22Rv1 (cell line): ENCODE results near the gene GABRG3.

Experiments
- H3K27ac ChIP-seq: fragments of 450-650 bp; 2 replicates; pipeline ENCODE4 v1.5.1; 2017
- CTCF ChIP-seq: fragments of 450-650 bp; IDR thresholded peaks from 2 replicates; pipeline ENCODE4 v1.5.1; 2017; ENCODE audit warnings: mild to moderate bottlenecking
- ZFX ChIP-seq: fragments of 450-650 bp; IDR thresholded peaks from 2 replicates; pipeline ENCODE4 v1.6.1; 2017; ENCODE audit warnings: antibody characterized with exemption, borderline replicate concordance

GABRG3 gene

GRCh38 chr15:27317736-27318135 is 346.8 kb downstream of the GABRG3 start:
- TF ChIP-seq ZFX (no peak), CTCF (no peak)
- no peak overlapping the region for H3K27ac ChIP-seq

- TF ChIP-seq CTCF (no peak), ZFX (no peak)
- no peak overlapping the region for H3K27ac ChIP-seq
Measured at GRCh38 chr15:27323801-27324200, 352.8 kb downstream of the GABRG3 start.

GRCh38 chr15:27324886-27325615 is 354.1 kb downstream of the GABRG3 start:
- TF ChIP-seq CTCF = no peak
- no peak for TF ChIP-seq ZFX
- no peak overlapping the region for H3K27ac ChIP-seq

GRCh38 chr15:27327467-27328025 is 356.6 kb downstream of the GABRG3 start:
- no peak overlapping the region for H3K27ac ChIP-seq
- TF ChIP-seq ZFX (no peak), CTCF (no peak)

- H3K27ac ChIP-seq = no peak overlapping the region
- TF ChIP-seq ZFX (no peak), CTCF (no peak)
Measured at GRCh38 chr15:27328186-27328585, 357.2 kb downstream of the GABRG3 start.

- H3K27ac ChIP-seq = no peak overlapping the region
- TF ChIP-seq ZFX = no peak
- TF ChIP-seq CTCF = no peak
Measured at GRCh38 chr15:27328608-27329007, 357.6 kb downstream of the GABRG3 start.

GRCh38 chr15:27330326-27330725 is 359.3 kb downstream of the GABRG3 start:
- H3K27ac ChIP-seq = no peak overlapping the region
- no peak for TF ChIP-seq CTCF
- TF ChIP-seq ZFX = no peak
